ENCODE results near the gene ST6GAL1. TPM values are rescaled to one million over a fixed set of nuclear protein-coding genes. Genes with fewer than 3 reads are reported as not detected.
"Not testable (repeated sequence)": the region's sequence is repeated elsewhere in the genome, so short reads cannot be mapped to it uniquely, and the experiment has no call there.

ST6GAL1 gene
- total RNA-seq, 1 donor from 2014 or later, result 68.2 TPM

DNA sequence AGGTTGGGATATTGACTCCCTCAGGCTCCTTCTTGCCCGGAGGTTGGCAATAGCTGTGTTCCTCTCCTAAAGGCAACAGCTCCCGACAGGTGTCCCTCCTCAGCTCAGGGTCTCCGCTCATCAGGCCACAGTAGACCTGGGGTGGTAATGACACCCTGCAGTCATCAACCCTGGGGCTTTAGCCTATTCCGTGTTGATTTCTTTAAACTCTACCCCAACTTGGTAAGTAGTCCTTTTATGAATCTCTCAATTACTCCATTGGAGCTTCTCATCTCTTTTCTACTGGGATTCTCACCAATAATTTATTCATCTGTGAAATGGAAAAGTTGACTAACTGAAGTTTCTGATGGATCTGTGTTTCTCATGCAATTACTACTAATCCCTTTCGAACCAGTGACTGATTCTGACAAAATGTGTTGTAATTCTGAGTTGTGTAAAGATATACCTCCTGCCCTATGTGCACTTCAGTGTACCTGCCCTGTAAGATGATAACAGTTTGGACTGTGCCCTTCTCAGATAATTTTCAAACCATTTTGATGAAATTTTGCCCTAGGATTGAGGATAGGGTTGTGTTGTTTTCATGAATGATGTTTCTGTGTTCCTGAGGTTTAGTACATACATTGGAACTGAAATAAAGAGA, 119.3 kb downstream of the ST6GAL1 start:
- TF ChIP-seq CTCF (IDR thresholded peaks at IDR 0.05), result no peak
- Mint-ChIP-seq H3K27me3 (ENCODE audit: unreplicated experiment) (no peaks in the 10 kb centered on the region), H3K4me1 (ENCODE audit: unreplicated experiment) (peaks cover 4% of the 10 kb centered on the region), H3K27ac (ENCODE audit: unreplicated experiment) (no peak overlapping the region), H3K4me3 (ENCODE audit: unreplicated experiment) (no peak overlapping the region), H3K9me3 (ENCODE audit: unreplicated experiment) (peaks cover under 1% of the 10 kb centered on the region), H3K36me3 (ENCODE audit: unreplicated experiment) (peaks cover 45% of the 10 kb centered on the region)
- DNase-seq (ENCODE audit: extremely low spot score, unreplicated experiment), result no peak

GRCh38 chr3:187051066-187051465, 120.7 kb downstream of the ST6GAL1 start:
- no peak overlapping the region for H3K27ac Mint-ChIP-seq (ENCODE audit: unreplicated experiment)
- peaks cover 57% of the 10 kb centered on the region for H3K36me3 Mint-ChIP-seq (ENCODE audit: unreplicated experiment)
- H3K4me1 Mint-ChIP-seq (ENCODE audit: unreplicated experiment), result no peaks in the 10 kb centered on the region
- H3K4me3 Mint-ChIP-seq (ENCODE audit: unreplicated experiment), result no peak overlapping the region
- DNase-seq (ENCODE audit: extremely low spot score, unreplicated experiment), result no peak
- no peaks in the 10 kb centered on the region for H3K27me3 Mint-ChIP-seq (ENCODE audit: unreplicated experiment)
- no peak for TF ChIP-seq CTCF (IDR thresholded peaks at IDR 0.05)
- peaks cover 14% of the 10 kb centered on the region for H3K9me3 Mint-ChIP-seq (ENCODE audit: unreplicated experiment)

DNA sequence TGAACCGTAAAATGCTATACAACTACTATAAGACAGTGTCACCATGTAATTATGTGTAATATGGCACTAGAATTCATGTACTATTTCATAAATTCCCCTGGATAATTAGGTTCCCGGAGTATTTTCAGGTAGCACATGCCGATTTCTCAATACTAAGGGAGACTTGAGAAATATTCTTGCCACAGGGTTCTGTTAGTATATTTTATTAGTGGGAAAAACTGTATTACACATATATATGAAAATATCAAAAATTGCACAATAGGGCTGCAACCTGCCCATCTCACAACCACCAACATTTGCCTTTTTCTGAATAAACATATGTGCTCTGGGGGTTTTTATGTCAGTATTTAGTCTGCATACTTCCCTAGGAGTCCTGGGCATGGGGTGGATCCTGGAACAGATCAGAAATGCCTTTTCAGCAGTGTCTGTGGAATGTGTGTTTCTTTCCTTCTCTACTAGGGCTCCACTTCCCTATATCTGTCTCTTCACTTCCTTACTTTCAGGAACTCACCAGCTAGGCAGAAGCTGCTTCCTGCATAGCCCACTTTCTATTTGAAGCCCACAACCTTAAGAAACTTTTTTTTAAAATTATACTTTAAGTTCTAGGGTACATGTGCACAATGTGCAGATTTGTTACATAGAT, 121.5 kb downstream of the ST6GAL1 start:
- Mint-ChIP-seq H3K36me3 (ENCODE audit: unreplicated experiment) (peaks cover 61% of the 10 kb centered on the region), H3K9me3 (ENCODE audit: unreplicated experiment) (peaks cover 20% of the 10 kb centered on the region), H3K4me3 (ENCODE audit: unreplicated experiment) (no peak overlapping the region), H3K27ac (ENCODE audit: unreplicated experiment) (no peak overlapping the region), H3K4me1 (ENCODE audit: unreplicated experiment) (no peaks in the 10 kb centered on the region), H3K27me3 (ENCODE audit: unreplicated experiment) (no peaks in the 10 kb centered on the region)
- no peak for DNase-seq (ENCODE audit: extremely low spot score, unreplicated experiment)
- no peak for TF ChIP-seq CTCF (IDR thresholded peaks at IDR 0.05)

- not testable (repeated sequence) for DNase-seq (ENCODE audit: extremely low spot score, unreplicated experiment); H3K4me1 Mint-ChIP-seq (ENCODE audit: unreplicated experiment); H3K27me3 Mint-ChIP-seq (ENCODE audit: unreplicated experiment); H3K27ac Mint-ChIP-seq (ENCODE audit: unreplicated experiment); H3K4me3 Mint-ChIP-seq (ENCODE audit: unreplicated experiment)
- Mint-ChIP-seq H3K9me3 (ENCODE audit: unreplicated experiment) (peaks cover 25% of the 10 kb centered on the region), H3K36me3 (ENCODE audit: unreplicated experiment) (peaks cover 65% of the 10 kb centered on the region)
These were observed 122.1 kb downstream of the ST6GAL1 start for GRCh38 chr3:187052427-187052826.

DNA sequence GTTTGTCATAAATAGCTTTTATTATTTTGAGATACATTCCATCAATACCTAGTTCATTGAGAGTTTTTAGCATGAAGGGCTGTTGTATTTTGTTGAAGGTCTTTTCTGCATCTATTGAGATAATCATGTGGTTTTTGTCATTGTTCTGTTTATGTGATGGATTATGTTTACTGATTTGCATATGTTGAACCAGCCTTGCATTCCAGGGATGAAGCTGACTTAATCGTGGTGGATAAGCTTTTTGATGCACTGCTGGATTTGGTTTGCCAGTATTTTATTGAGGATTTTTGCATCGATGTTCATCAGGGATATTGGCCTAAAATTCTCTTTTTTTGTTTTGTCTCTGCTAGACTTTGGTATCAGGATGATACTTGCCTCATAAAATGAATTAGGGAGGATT, 124.1 kb downstream of the ST6GAL1 start:
- Mint-ChIP-seq H3K9me3 (ENCODE audit: unreplicated experiment) (peaks cover 26% of the 10 kb centered on the region), H3K36me3 (ENCODE audit: unreplicated experiment) (peaks cover 73% of the 10 kb centered on the region)
- not testable (repeated sequence) for H3K4me1 Mint-ChIP-seq (ENCODE audit: unreplicated experiment); H3K27ac Mint-ChIP-seq (ENCODE audit: unreplicated experiment); DNase-seq (ENCODE audit: extremely low spot score, unreplicated experiment); H3K4me3 Mint-ChIP-seq (ENCODE audit: unreplicated experiment); H3K27me3 Mint-ChIP-seq (ENCODE audit: unreplicated experiment)

GRCh38 chr3:187057803-187058202, 127.5 kb downstream of the ST6GAL1 start:
- Mint-ChIP-seq H3K36me3 (ENCODE audit: unreplicated experiment) (peaks cover 72% of the 10 kb centered on the region), H3K9me3 (ENCODE audit: unreplicated experiment) (peaks cover 26% of the 10 kb centered on the region), H3K4me1 (ENCODE audit: unreplicated experiment) (peaks cover 17% of the 10 kb centered on the region)
- H3K27me3 Mint-ChIP-seq (ENCODE audit: unreplicated experiment); DNase-seq (ENCODE audit: extremely low spot score, unreplicated experiment); H3K4me3 Mint-ChIP-seq (ENCODE audit: unreplicated experiment); H3K27ac Mint-ChIP-seq (ENCODE audit: unreplicated experiment): not testable (repeated sequence)
